PFSK-1 (cell line): Measurements from ENCODE around the gene CDC42BPB.

Source experiments
- FOXP2 ChIP-seq: optimal IDR thresholded peaks from 2 replicates; pipeline ENCODE3; 2011; ENCODE audit warnings: borderline replicate concordance, control low read depth, inconsistent platforms; ENCODE audit not compliant: insufficient read depth; ENCODE audit errors: extremely low read length, extremely low read depth
- POLR2AphosphoS5 ChIP-seq: IDR thresholded peaks from 2 replicates; pipeline ENCODE4 v1.6.1; 2012; ENCODE audit warnings: low read depth, mild to moderate bottlenecking, control low read depth, low read length, moderate library complexity
- REST ChIP-seq, 2 experiments: IDR thresholded peaks; 2 replicates each; pipeline versions ENCODE4 v1.6.1 to v1.8.0; 2011 to 2012; ENCODE audit warnings: low read depth in 2 of 2, low read length in 2 of 2, control low read depth in 1 of 2, inconsistent platforms in 1 of 2, mild to moderate bottlenecking in 1 of 2, moderate library complexity in 1 of 2; ENCODE audit not compliant: insufficient read depth in 1 of 2
- SIN3A ChIP-seq: IDR thresholded peaks from 2 replicates; pipeline ENCODE4 v1.6.1; 2012; ENCODE audit warnings: mild to moderate bottlenecking, low read length, moderate library complexity, borderline replicate concordance; ENCODE audit not compliant: insufficient read depth
- TAF1 ChIP-seq: IDR thresholded peaks from 2 replicates; pipeline ENCODE4 v1.6.1; 2012; ENCODE audit warnings: low read length, control low read depth, borderline replicate concordance; ENCODE audit not compliant: insufficient read depth

CDC42BPB gene

GRCh38 chr14:103068351-103069073 is 11.2 kb upstream of the CDC42BPB start:
- TF ChIP-seq REST (IDR thresholded peaks at IDR 0.05; ENCODE audit: insufficient read depth in 1 of 2, low read depth in 2 of 2, low read length in 2 of 2) (no peak), FOXP2 (no peak), POLR2AphosphoS5 (no peak), TAF1 (no peak), SIN3A (no peak)

GRCh38 chr14:103067231-103067954 is 10.0 kb upstream of the CDC42BPB start:
- TF ChIP-seq SIN3A, result no peak
- TF ChIP-seq FOXP2, result no peak
- TF ChIP-seq TAF1, result no peak
- no peak for TF ChIP-seq POLR2AphosphoS5
- TF ChIP-seq REST (IDR thresholded peaks at IDR 0.05; ENCODE audit: insufficient read depth in 1 of 2, low read depth in 2 of 2, low read length in 2 of 2), result no peak

GRCh38 chr14:103066399-103066798 is 9.1 kb upstream of the CDC42BPB start:
- no peak for TF ChIP-seq SIN3A
- TF ChIP-seq FOXP2, result peak; percentile 47

GRCh38 chr14:103065861-103066260 is 8.5 kb upstream of the CDC42BPB start:
- TF ChIP-seq REST (IDR thresholded peaks at IDR 0.05; ENCODE audit: insufficient read depth in 1 of 2, low read depth in 2 of 2, low read length in 2 of 2), result no peak
- TF ChIP-seq POLR2AphosphoS5, result no peak
- no peak for TF ChIP-seq SIN3A
- no peak for TF ChIP-seq TAF1
- no peak for TF ChIP-seq FOXP2

GRCh38 chr14:103064978-103065377 is 7.6 kb upstream of the CDC42BPB start:
- TF ChIP-seq FOXP2 (no peak), REST (IDR thresholded peaks at IDR 0.05; ENCODE audit: insufficient read depth in 1 of 2, low read depth in 2 of 2, low read length in 2 of 2) (no peak), SIN3A (no peak), POLR2AphosphoS5 (no peak), TAF1 (no peak)
